ENCODE results near the gene INPP5A.

Gene INPP5A

GRCh38 chr10:132810807-132811700 lies 273.5 kb downstream of the INPP5A start:
- Histone ChIP-seq H2AK5ac (ENCODE audit: low read length) (no peak overlapping the region), H3K79me2 (ENCODE audit: control insufficient read depth, insufficient read depth, low read length, poor library complexity) (no peaks in the 10 kb centered on the region), H2BK12ac (ENCODE audit: low read length) (no peak overlapping the region), H3K4me1 (ENCODE audit: control insufficient read depth in 1 of 2, insufficient read depth in 2 of 2, low read length in 2 of 2) (no peaks in the 10 kb centered on the region), H3K23ac (ENCODE audit: low read length) (no peak overlapping the region), H3K36me3 (ENCODE audit: control insufficient read depth in 1 of 2, insufficient read depth in 2 of 2, low read length in 2 of 2) (no peaks in the 10 kb centered on the region), H3K4me3 (ENCODE audit: low read depth, low read length) (no peak overlapping the region), H3K9me3 (ENCODE audit: insufficient read depth, low read depth, low read length) (peaks cover 8% of the 10 kb centered on the region), H3K27ac (ENCODE audit: low read depth, low read length) (no peak overlapping the region), H3K79me1 (ENCODE audit: low read length) (no peaks in the 10 kb centered on the region), H3K4me2 (ENCODE audit: low read length) (no peak overlapping the region), H2BK5ac (ENCODE audit: low read depth, low read length, poor library complexity) (no peak overlapping the region), H3K27me3 (ENCODE audit: insufficient read depth, low read length) (peaks cover 2% of the 10 kb centered on the region), H3K18ac (ENCODE audit: low read length) (no peak overlapping the region), H4K12ac (ENCODE audit: low read depth, low read length) (no peak overlapping the region), H4K91ac (ENCODE audit: low read depth, low read length) (no peak overlapping the region), H4K8ac (ENCODE audit: low read depth, low read length) (no peak overlapping the region), H2AFZ (ENCODE audit: insufficient read depth, low read length, poor library complexity) (no peak overlapping the region), H3K4ac (ENCODE audit: low read depth, low read length) (no peak overlapping the region), H3K14ac (ENCODE audit: low read length) (no peak overlapping the region), H2BK120ac (ENCODE audit: insufficient read depth, low read length, poor library complexity) (no peak overlapping the region), H3K9ac (ENCODE audit: low read length) (no peak overlapping the region)
- DNase-seq: no peak
- no CpG with 5 or more reads among the region's 33 CpGs for WGBS (ENCODE audit: extremely low coverage, insufficient coverage, insufficient read length)

GRCh38 chr10:132811891-132812481 lies 274.4 kb downstream of the INPP5A start:
- no CpG with 5 or more reads among the region's 26 CpGs for WGBS (ENCODE audit: extremely low coverage, insufficient coverage, insufficient read length)
- Histone ChIP-seq H3K36me3 (ENCODE audit: control insufficient read depth in 1 of 2, insufficient read depth in 2 of 2, low read length in 2 of 2) (no peaks in the 10 kb centered on the region), H3K79me2 (ENCODE audit: control insufficient read depth, insufficient read depth, low read length, poor library complexity) (no peaks in the 10 kb centered on the region), H2AK5ac (ENCODE audit: low read length) (no peak overlapping the region), H3K9me3 (ENCODE audit: insufficient read depth, low read depth, low read length) (peaks cover 8% of the 10 kb centered on the region), H4K8ac (ENCODE audit: low read depth, low read length) (no peak overlapping the region), H3K27me3 (ENCODE audit: insufficient read depth, low read length) (peaks cover 2% of the 10 kb centered on the region), H2BK5ac (ENCODE audit: low read depth, low read length, poor library complexity) (no peak overlapping the region), H4K91ac (ENCODE audit: low read depth, low read length) (no peak overlapping the region), H3K79me1 (ENCODE audit: low read length) (no peaks in the 10 kb centered on the region), H3K4me1 (ENCODE audit: control insufficient read depth in 1 of 2, insufficient read depth in 2 of 2, low read length in 2 of 2) (no peaks in the 10 kb centered on the region), H2BK120ac (ENCODE audit: insufficient read depth, low read length, poor library complexity) (no peak overlapping the region), H3K23ac (ENCODE audit: low read length) (no peak overlapping the region), H3K9ac (ENCODE audit: low read length) (no peak overlapping the region), H3K4me2 (ENCODE audit: low read length) (no peak overlapping the region), H3K18ac (ENCODE audit: low read length) (no peak overlapping the region), H3K14ac (ENCODE audit: low read length) (no peak overlapping the region), H4K12ac (ENCODE audit: low read depth, low read length) (no peak overlapping the region), H3K4ac (ENCODE audit: low read depth, low read length) (no peak overlapping the region), H3K27ac (ENCODE audit: low read depth, low read length) (no peak overlapping the region), H2AFZ (ENCODE audit: insufficient read depth, low read length, poor library complexity) (no peak overlapping the region), H3K4me3 (ENCODE audit: low read depth, low read length) (no peak overlapping the region), H2BK12ac (ENCODE audit: low read length) (no peak overlapping the region)
- no peak for DNase-seq

GRCh38 chr10:132812520-132812919 lies 274.9 kb downstream of the INPP5A start:
- Histone ChIP-seq H4K91ac (ENCODE audit: low read depth, low read length) (no peak overlapping the region), H4K12ac (ENCODE audit: low read depth, low read length) (no peak overlapping the region), H3K27me3 (ENCODE audit: insufficient read depth, low read length) (peaks cover 2% of the 10 kb centered on the region), H3K9ac (ENCODE audit: low read length) (no peak overlapping the region), H2AFZ (ENCODE audit: insufficient read depth, low read length, poor library complexity) (no peak overlapping the region), H3K36me3 (ENCODE audit: control insufficient read depth in 1 of 2, insufficient read depth in 2 of 2, low read length in 2 of 2) (no peaks in the 10 kb centered on the region), H3K4me3 (ENCODE audit: low read depth, low read length) (no peak overlapping the region), H3K4me1 (ENCODE audit: control insufficient read depth in 1 of 2, insufficient read depth in 2 of 2, low read length in 2 of 2) (no peaks in the 10 kb centered on the region), H3K79me1 (ENCODE audit: low read length) (no peaks in the 10 kb centered on the region), H3K14ac (ENCODE audit: low read length) (no peak overlapping the region), H2BK12ac (ENCODE audit: low read length) (no peak overlapping the region), H3K4ac (ENCODE audit: low read depth, low read length) (no peak overlapping the region), H3K9me3 (ENCODE audit: insufficient read depth, low read depth, low read length) (peaks cover 6% of the 10 kb centered on the region), H4K8ac (ENCODE audit: low read depth, low read length) (no peak overlapping the region), H3K27ac (ENCODE audit: low read depth, low read length) (no peak overlapping the region), H3K18ac (ENCODE audit: low read length) (no peak overlapping the region), H2BK120ac (ENCODE audit: insufficient read depth, low read length, poor library complexity) (no peak overlapping the region), H2BK5ac (ENCODE audit: low read depth, low read length, poor library complexity) (no peak overlapping the region), H3K4me2 (ENCODE audit: low read length) (no peak overlapping the region), H3K23ac (ENCODE audit: low read length) (no peak overlapping the region), H2AK5ac (ENCODE audit: low read length) (no peak overlapping the region), H3K79me2 (ENCODE audit: control insufficient read depth, insufficient read depth, low read length, poor library complexity) (no peaks in the 10 kb centered on the region)
- no CpG with 5 or more reads among the region's 11 CpGs for WGBS (ENCODE audit: extremely low coverage, insufficient coverage, insufficient read length)
- no peak for DNase-seq

- Histone ChIP-seq H3K4me3 (ENCODE audit: low read depth, low read length) (no peak overlapping the region), H3K4me1 (ENCODE audit: control insufficient read depth in 1 of 2, insufficient read depth in 2 of 2, low read length in 2 of 2) (no peaks in the 10 kb centered on the region), H3K27me3 (ENCODE audit: insufficient read depth, low read length) (peaks cover 2% of the 10 kb centered on the region), H3K14ac (ENCODE audit: low read length) (no peak overlapping the region), H4K12ac (ENCODE audit: low read depth, low read length) (no peak overlapping the region), H2AK5ac (ENCODE audit: low read length) (no peak overlapping the region), H4K91ac (ENCODE audit: low read depth, low read length) (no peak overlapping the region), H3K23ac (ENCODE audit: low read length) (no peak overlapping the region), H3K79me2 (ENCODE audit: control insufficient read depth, insufficient read depth, low read length, poor library complexity) (no peaks in the 10 kb centered on the region), H3K18ac (ENCODE audit: low read length) (no peak overlapping the region), H2BK5ac (ENCODE audit: low read depth, low read length, poor library complexity) (no peak overlapping the region), H3K4me2 (ENCODE audit: low read length) (no peak overlapping the region), H3K79me1 (ENCODE audit: low read length) (no peaks in the 10 kb centered on the region), H2BK120ac (ENCODE audit: insufficient read depth, low read length, poor library complexity) (no peak overlapping the region), H3K4ac (ENCODE audit: low read depth, low read length) (no peak overlapping the region), H2BK12ac (ENCODE audit: low read length) (no peak overlapping the region), H3K36me3 (ENCODE audit: control insufficient read depth in 1 of 2, insufficient read depth in 2 of 2, low read length in 2 of 2) (no peaks in the 10 kb centered on the region), H3K27ac (ENCODE audit: low read depth, low read length) (no peak overlapping the region), H3K9me3 (ENCODE audit: insufficient read depth, low read depth, low read length) (peaks cover 6% of the 10 kb centered on the region), H4K8ac (ENCODE audit: low read depth, low read length) (no peak overlapping the region), H2AFZ (ENCODE audit: insufficient read depth, low read length, poor library complexity) (no peak overlapping the region), H3K9ac (ENCODE audit: low read length) (no peak overlapping the region)
- WGBS (ENCODE audit: extremely low coverage, insufficient coverage, insufficient read length): no CpG with 5 or more reads among the region's 10 CpGs
- DNase-seq: no peak
These were observed 275.4 kb downstream of the INPP5A start for GRCh38 chr10:132813001-132813401.
